HEK293T (cell line): ENCODE data around the gene MYOF.

Source experiments
- CTCF ChIA-PET: fragments of 350-600 bp; formaldehyde crosslinking; extraction: SDS; loops from one replicate; lab custom pipeline; 2021; ENCODE audit warnings: antibody characterized with exemption, inconsistent platforms; lab: Yijun Ruan, JAX
- POLR2A ChIA-PET: fragments of 350-600 bp; formaldehyde crosslinking; extraction: SDS; loops from one replicate; lab custom pipeline; 2020; ENCODE audit warnings: antibody characterized with exemption, inconsistent platforms; lab: Yijun Ruan, JAX
- DNase-seq: peaks from one replicate; pipeline ENCODE4 v3.0.0; 2012; ENCODE audit warnings: mixed read lengths; ENCODE audit errors: extremely low spot score
- ARNT ChIP-seq: fragments of 450-650 bp; IDR thresholded peaks from 2 replicates; pipeline ENCODE4 v1.6.1; 2017; ENCODE audit warnings: mild to moderate bottlenecking
- BHLHE40 ChIP-seq: fragments of 450-650 bp; IDR thresholded peaks from 2 replicates; pipeline ENCODE4 v1.6.1; 2016; ENCODE audit warnings: mild to moderate bottlenecking, moderate library complexity, borderline replicate concordance
- CTBP1 ChIP-seq: fragments of 450-650 bp; IDR thresholded peaks from 2 replicates; pipeline ENCODE4 v1.6.1; 2016; ENCODE audit warnings: borderline replicate concordance
- ELF4 ChIP-seq: fragments of 450-650 bp; IDR thresholded peaks from 2 replicates; pipeline ENCODE4 v1.6.1; 2017; ENCODE audit warnings: antibody characterized with exemption
- FOXA1 ChIP-seq: fragments of 450-650 bp; IDR thresholded peaks from 2 replicates; pipeline ENCODE4 v1.6.1; 2016; ENCODE audit warnings: mild to moderate bottlenecking
- FOXK2 ChIP-seq: fragments of 450-650 bp; IDR thresholded peaks from 2 replicates; pipeline ENCODE4 v1.6.1; 2016; ENCODE audit warnings: mild to moderate bottlenecking
- FOXM1 ChIP-seq: fragments of 450-650 bp; IDR thresholded peaks from 2 replicates; pipeline ENCODE4 v1.6.1; 2017; ENCODE audit warnings: mild to moderate bottlenecking, borderline replicate concordance
- HDGF ChIP-seq: fragments of 450-650 bp; IDR thresholded peaks from 2 replicates; pipeline ENCODE4 v1.6.1; 2017; ENCODE audit warnings: antibody characterized with exemption, borderline replicate concordance
- L3MBTL2 ChIP-seq: fragments of 450-650 bp; conservative IDR thresholded peaks from 2 replicates; pipeline ENCODE4 v1.6.1; 2016; ENCODE audit warnings: mild to moderate bottlenecking
- LEF1 ChIP-seq: fragments of 450-650 bp; IDR thresholded peaks from 2 replicates; pipeline ENCODE4 v1.6.1; 2017; ENCODE audit warnings: mild to moderate bottlenecking, borderline replicate concordance
- NFRKB ChIP-seq: fragments of 450-650 bp; IDR thresholded peaks from 2 replicates; pipeline ENCODE4 v1.6.1; 2016; ENCODE audit warnings: mild to moderate bottlenecking, moderate library complexity
- PKNOX1 ChIP-seq: fragments of 450-650 bp; IDR thresholded peaks from 2 replicates; pipeline ENCODE4 v1.6.1; 2016
- SP1 ChIP-seq: fragments of 450-650 bp; IDR thresholded peaks from 2 replicates; pipeline ENCODE4 v1.6.1; 2017
- SUZ12 ChIP-seq: fragments of 450-650 bp; IDR thresholded peaks from 2 replicates; pipeline ENCODE4 v1.6.1; 2016; ENCODE audit warnings: mild to moderate bottlenecking
- TARDBP ChIP-seq: fragments of 450-650 bp; IDR thresholded peaks from 2 replicates; pipeline ENCODE4 v1.6.1; 2016
- ZNF384 ChIP-seq: fragments of 450-650 bp; IDR thresholded peaks from 2 replicates; pipeline ENCODE4 v1.6.1; 2016

MYOF gene

GRCh38 chr10:93299606-93300287 lies 182.4 kb downstream of the MYOF start:
- ChIA-PET CTCF (no interaction called here), POLR2A (no interaction called here)
- no peak for TF ChIP-seq BHLHE40
- TF ChIP-seq CTBP1 = no peak
- TF ChIP-seq ARNT = no peak
- no peak for TF ChIP-seq ELF4
- no peak for TF ChIP-seq NFRKB
- TF ChIP-seq L3MBTL2 = no peak
- no peak for TF ChIP-seq SUZ12
- TF ChIP-seq LEF1 = no peak
- no peak for TF ChIP-seq SP1
- TF ChIP-seq FOXM1 = no peak
- no peak for TF ChIP-seq FOXK2
- TF ChIP-seq FOXA1 = no peak
- no peak for TF ChIP-seq TARDBP
- no peak for TF ChIP-seq PKNOX1
- DNase-seq = no peak

GRCh38 chr10:93299195-93299594 lies 182.9 kb downstream of the MYOF start:
- CTCF ChIA-PET = no interaction called here
- TF ChIP-seq FOXA1 (no peak), CTBP1 (no peak), NFRKB (no peak), L3MBTL2 (no peak), LEF1 (no peak), TARDBP (no peak), ARNT (no peak), HDGF (no peak), PKNOX1 (no peak), SUZ12 (no peak), SP1 (no peak), ZNF384 (no peak), BHLHE40 (no peak), FOXM1 (no peak)

GRCh38 chr10:93296151-93296550 lies 186.0 kb downstream of the MYOF start:
- POLR2A ChIA-PET = no interaction called here
- TF ChIP-seq ELF4 (no peak), FOXA1 (no peak), SP1 (no peak), SUZ12 (no peak), TARDBP (no peak), BHLHE40 (no peak), FOXM1 (no peak), NFRKB (no peak), HDGF (no peak), ZNF384 (no peak), L3MBTL2 (no peak), LEF1 (no peak)
- no peak for DNase-seq
- CTCF ChIA-PET = interaction anchor here (0.7 to 1.1 kb wide), 2 partner anchors 181 to 244 kb away, joined by 3 to 4 read pairs; no protein-coding TSS in a partner anchor

More at GRCh38 chr10:93299195-93299594, 182.9 kb downstream of the MYOF start:
- DNase-seq = no peak
- POLR2A ChIA-PET = no interaction called here

GRCh38 chr10:93293999-93294398 lies 188.1 kb downstream of the MYOF start:
- DNase-seq = no peak
- ChIA-PET CTCF (no interaction called here), POLR2A (no interaction called here)
- no peak for TF ChIP-seq TARDBP
- no peak for TF ChIP-seq PKNOX1

GRCh38 chr10:93290661-93291354 lies 191.3 kb downstream of the MYOF start:
- CTCF ChIA-PET = interaction anchor here (0.9 to 1.0 kb wide), 2 partner anchors 25 to 175 kb away, joined by 3 to 4 read pairs; no protein-coding TSS in a partner anchor
- TF ChIP-seq NFRKB (no peak), SUZ12 (no peak), FOXM1 (no peak), TARDBP (no peak), FOXA1 (no peak), ELF4 (no peak), SP1 (no peak), L3MBTL2 (no peak), ARNT (no peak), LEF1 (no peak), ZNF384 (no peak), PKNOX1 (no peak), BHLHE40 (no peak), CTBP1 (no peak), HDGF (no peak), FOXK2 (no peak)
- DNase-seq = no peak
- POLR2A ChIA-PET = no interaction called here
